HG03066 (cell line): ENCODE measurements around the gene KCNQ1OT1.

Experiments
- ATAC-seq: cut with Tn5 transposase; IDR thresholded peaks from one replicate; pipeline ENCODE4 v1.9.1; 2021; ENCODE audit warnings: low read depth; ENCODE audit not compliant: unreplicated experiment

Gene KCNQ1OT1

DNA sequence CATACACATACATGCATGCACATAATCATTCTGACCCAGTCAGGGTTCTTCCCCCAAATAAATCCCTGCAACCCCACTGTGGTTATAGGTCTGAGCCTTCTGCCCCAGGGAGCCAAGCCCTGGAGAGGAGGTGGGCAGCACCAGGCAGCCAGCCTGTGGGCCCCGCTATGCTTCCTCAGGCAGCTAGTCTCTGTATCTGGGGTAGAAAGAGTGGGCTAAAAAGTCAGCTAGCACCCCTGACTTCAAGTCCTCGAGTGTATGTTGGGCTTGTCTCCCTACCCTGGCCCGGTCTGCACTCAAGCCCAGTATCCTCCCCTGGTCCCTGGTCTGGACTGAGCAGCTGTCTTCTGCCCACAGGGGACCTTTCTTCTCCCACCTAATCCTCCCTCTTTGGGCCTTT is 28.0 kb downstream of the KCNQ1OT1 start:
- no peak for ATAC-seq

DNA sequence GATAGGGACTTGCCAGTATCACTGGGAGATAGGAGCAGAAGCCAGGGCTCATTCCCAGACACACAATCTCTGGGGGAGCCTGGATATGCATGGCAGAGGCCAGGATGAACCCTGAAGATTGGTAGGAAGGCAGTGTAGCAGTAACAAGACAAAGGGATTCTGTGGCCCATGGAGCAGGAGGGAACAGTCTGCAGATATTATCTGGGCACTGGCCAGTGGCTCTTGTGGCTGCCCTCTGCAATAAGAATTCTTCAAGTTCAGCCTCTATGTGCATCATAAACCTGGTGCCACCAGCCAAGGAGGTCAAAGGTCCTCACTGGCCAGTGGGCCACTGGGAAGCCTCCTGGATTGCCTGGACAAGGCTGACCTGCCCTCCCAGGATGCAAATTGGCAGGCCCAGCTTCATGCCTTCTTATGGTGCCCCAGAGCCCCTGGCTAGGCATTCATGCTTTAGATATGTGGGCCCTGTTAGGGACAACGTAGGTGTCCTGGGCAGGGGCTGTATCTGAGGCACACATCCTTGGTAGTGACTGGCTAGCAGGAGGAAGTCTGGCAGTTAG is 29.2 kb downstream of the KCNQ1OT1 start:
- no peak for ATAC-seq

GRCh38 chr11:2669634-2670469 is 29.9 kb downstream of the KCNQ1OT1 start:
- ATAC-seq = no peak

DNA sequence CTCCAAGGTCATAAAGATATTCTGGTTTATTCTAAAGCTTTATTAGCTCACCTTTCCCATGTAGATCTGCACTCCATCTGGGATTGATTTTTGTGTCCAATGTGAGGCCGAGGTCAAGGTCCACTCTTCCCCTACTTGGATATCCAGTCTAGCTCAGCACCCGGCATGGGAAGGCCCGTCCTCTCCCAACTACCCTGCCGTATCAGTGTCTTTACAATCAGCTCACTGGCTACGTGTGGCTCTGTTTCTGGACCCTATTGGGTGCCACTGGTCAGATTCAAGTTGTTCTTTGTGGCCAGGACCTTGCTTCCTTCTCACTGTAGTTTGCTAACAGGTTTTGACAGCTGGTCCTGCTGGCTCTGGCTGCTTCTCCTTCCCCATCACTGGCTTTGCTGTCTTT is 30.9 kb downstream of the KCNQ1OT1 start:
- ATAC-seq = no peak

DNA sequence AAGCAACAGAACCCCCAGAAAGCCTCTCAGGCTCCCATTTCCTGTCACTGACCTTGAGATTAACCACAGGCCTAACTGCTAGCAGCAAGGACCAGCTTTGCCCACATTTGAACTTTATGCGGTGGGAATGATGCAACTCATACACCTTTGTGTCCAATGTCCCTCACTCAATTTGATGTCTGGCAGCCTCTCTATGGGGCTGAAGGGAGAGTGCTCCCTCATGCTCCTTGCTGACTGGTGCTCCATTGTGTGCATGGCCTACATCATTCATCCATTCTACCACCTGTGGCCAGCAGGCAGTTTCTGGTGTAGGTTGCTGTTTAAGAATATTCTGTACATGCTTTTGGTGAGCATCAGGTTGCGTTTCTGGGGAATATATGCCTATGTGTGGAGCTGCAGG is 31.9 kb downstream of the KCNQ1OT1 start:
- ATAC-seq = no peak

DNA sequence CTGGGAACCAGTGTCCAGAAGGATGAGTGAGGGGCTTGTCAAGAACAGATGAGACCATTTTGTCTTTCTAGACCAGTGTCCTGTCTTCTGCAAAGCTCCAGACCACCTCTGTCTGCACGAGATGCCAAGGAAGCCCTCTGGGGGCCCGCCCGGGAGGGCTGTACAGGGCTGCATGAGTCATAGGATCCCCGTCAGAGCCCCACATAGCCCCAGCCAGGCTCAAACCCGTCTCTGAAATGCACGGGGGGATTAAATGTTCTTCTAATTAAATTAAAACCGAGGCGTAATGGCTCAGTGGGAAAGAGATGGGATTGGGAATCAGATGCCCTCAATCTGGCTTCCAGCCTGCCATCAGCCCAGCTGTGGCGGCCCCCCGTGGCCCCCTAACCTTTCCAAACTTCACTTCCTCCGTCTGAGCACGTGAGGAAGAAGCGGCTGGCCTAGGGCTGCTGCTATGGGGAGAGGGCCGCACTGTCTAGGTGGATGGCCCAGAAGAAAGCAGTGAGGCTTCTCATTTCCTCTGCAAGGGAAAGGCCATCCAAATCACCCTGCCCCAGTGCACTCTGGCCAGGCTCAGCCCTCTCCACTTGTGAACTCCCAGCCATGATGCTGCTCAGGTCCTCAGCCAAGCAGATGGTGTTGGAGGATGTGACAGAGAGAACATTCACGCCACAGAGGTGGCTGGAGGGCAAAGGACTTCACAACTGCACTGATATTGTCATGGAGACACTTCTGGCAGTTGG is 32.8 kb downstream of the KCNQ1OT1 start:
- ATAC-seq = no peak

GRCh38 chr11:2666401-2666741 is 33.4 kb downstream of the KCNQ1OT1 start:
- ATAC-seq = no peak

DNA sequence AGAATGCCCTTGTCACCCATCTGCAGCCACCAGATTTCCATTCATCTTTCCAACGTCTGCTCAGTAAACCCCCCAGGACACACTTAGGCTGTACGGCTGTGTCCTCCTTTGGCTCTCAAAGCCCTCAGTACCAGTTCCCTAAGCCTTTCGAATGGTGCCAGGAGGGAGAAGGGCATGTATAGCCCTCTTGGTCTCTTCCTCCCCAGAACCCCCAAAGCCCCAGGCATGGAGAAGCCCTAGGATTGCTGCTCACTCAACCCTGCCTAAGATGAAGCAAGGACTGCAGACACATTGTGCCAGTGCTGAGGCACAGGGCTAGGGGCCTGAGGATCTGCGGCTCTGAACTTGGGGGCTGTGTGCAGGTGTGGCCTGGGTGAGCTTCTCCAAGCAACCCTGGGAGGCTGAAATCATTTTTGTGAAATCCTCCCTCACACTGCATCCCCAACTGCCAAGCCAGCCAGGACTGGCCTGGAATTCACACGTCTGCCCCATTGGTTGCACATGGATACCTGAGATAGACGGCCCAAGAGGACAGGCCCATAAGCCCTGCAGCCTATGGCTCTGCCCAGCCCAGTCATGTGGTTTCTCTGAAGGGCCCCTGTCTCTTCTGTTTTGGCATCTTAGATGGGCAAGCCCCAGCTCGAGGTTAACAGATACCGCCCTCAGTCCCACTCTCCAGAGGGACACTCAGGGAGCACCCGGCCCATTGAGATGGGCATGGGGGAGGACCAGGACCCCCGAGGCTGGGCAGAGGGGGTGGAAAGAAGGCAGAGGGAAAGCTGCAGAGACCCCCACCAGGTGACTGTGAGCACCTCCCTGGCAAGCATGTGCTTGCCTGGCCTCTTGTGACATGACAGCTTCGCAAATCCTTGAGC is 34.0 kb downstream of the KCNQ1OT1 start:
- ATAC-seq = no peak

GRCh38 chr11:2664791-2665525 is 34.8 kb downstream of the KCNQ1OT1 start:
- ATAC-seq = no peak

- no peak for ATAC-seq
Measured at GRCh38 chr11:2664376-2664775, 35.4 kb downstream of the KCNQ1OT1 start.

DNA sequence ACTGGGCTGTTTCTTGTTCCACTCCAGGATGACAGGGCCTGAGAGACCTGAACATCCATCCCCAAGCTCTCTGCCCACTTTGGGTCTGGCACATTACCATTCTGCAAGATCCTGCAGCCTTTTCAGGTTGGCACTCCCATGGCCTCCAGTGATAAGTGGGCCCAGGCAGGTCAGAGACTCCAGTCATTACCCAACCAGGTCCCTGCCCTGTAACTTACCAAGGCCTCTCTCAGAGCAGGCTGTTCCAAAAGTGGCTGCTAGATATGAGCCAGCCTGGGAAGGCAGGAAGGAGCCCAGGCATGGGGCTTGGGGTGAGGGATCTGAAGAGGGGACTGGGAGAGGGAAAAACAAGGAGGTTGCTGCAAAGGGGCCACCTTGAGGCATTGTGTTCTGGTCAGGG is 35.9 kb downstream of the KCNQ1OT1 start:
- ATAC-seq = no peak

DNA sequence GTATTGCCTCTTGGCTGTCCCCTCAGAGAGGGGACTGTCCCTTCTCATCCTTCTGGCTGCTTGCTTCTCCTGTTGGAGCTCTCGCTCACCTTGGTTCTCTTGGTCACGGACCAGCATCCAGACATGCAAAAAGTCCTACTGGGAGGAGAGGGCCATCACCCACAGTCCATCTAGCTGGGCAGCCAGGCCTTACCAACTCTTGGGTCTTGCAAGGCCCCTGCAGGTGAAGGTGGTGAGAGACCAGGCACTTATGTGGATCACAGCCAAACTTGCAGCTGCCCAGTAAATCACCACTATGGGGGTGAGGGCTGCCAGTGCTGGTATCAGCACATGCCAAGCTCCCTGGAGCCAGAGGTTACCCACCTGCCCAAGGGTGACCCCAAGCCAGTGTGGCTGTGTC is 36.3 kb downstream of the KCNQ1OT1 start:
- no peak for ATAC-seq

DNA sequence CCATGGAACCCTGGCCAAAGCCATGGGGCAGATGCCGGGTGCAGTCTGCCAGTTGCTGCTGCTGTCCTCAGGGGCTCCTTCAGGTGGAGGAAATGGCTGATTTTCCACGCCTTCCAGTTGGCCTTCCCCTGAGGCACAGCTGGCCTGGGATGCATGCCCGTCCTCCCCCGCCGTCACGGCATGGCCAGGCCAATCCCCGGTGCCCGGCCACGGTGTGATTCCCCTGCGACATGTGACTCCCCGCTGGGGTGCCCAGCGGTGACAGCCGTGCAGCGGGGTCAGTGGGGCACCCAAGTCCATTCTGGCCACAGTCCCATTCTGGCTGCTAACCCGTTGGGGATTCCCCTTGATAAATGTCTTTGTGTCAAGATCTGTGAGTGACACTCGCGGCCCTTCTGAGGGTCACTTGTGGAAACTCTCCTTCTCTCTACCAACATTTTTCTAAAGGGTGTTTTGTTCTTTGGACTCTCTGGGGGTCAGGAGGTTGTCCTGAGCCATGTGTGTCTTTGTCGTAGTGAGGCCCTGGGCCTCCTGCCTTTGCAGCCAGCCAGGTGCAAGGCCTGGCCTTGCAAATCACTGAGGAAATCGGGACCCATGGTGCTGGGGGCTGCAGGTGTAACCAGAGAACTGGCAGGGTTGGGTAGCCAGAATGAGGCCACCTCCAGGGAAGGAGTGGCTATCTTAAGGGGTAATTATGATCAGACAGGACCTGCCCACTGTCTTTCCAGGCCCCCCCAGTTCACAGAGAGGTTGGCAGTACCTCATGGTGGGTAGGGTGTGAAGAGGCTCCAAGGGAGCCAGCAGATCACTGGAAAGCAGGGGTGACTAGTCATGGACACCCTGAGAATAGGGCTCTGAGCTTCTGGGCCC is 37.1 kb downstream of the KCNQ1OT1 start:
- ATAC-seq = no peak

GRCh38 chr11:2662024-2662312 is 37.8 kb downstream of the KCNQ1OT1 start:
- no peak for ATAC-seq

GRCh38 chr11:2661173-2662023 is 38.4 kb downstream of the KCNQ1OT1 start:
- no peak for ATAC-seq

DNA sequence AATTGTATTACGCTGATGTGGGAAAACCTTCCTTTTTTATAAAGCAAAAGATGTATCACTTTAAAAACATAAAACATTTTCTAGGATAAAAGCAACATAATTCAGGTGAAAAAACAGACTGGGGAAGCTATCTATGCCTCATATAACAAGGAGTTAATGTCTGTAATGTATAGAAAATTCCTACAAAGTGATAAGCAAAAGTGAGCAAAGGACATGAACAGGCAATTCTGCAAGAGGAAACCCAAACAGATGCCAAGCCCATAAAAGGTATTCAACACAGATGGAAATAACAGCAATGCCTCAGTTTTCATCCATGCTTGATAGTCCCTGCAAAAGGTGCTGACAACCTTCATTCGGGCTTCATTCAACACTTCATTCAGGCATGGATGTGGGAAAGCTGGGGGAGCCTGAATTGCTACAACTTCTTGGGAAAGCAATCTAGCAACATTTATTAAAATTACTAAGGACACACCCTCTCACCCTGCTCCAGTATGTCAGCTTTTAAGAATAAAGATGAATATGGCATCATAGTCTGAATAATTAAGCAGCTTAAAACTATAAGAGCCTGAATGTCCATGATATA is 39.3 kb downstream of the KCNQ1OT1 start:
- ATAC-seq = no peak

- no peak for ATAC-seq
Measured at GRCh38 chr11:2657697-2658284, 42.0 kb downstream of the KCNQ1OT1 start.

DNA sequence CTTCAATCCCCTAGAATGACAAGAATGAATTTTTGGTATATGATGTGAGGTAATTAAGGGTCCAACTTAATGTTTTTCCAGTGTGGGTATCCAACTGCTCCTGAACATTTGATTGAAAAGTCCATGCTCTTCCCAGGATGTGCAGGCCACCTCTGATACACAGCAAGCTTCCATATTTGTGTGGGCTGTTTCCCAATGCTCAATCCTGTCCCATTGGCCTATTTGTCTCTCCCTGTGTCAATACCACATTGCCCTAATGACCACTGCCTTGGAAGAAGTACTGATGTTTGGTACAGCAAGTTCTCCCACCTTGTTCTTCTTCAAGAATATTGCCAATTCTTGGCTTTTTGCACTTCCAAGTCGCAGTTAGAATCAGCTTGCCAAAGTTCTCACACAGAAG is 42.9 kb downstream of the KCNQ1OT1 start:
- no peak for ATAC-seq
